ENCODE measurements around the gene ADCK1. TPM values are rescaled to one million over a fixed set of nuclear protein-coding genes. Genes with fewer than 3 reads are reported as not detected.

The ADCK1 gene
- total and polyA plus RNA-seq, 2 of the 13 experiments (the other 11 are each of a cell fraction or from before 2014, with no cell fraction given), result 3.9 to 6.3 TPM

- TF ChIP-seq CEBPZ (IDR thresholded peaks at IDR 0.05; ENCODE audit: low read length) (no peak), PLRG1 (conservative IDR thresholded peaks at IDR 0.05) (no peak), ZNF644 (CRISPR knock-in tag; IDR thresholded peaks at IDR 0.05; ENCODE audit: low read depth) (no peak), ZFP90 (CRISPR knock-in tag; IDR thresholded peaks at IDR 0.05; ENCODE audit: borderline replicate concordance) (no peak), ZC3H4 (CRISPR knock-in tag; IDR thresholded peaks at IDR 0.05; ENCODE audit: borderline replicate concordance) (no peak), ZNF713 (CRISPR knock-in tag; IDR thresholded peaks at IDR 0.05) (no peak), ZNF570 (CRISPR knock-in tag; IDR thresholded peaks at IDR 0.05; ENCODE audit: borderline replicate concordance) (no peak), ZNF292 (CRISPR knock-in tag; IDR thresholded peaks at IDR 0.05; ENCODE audit: borderline replicate concordance, low read depth) (no peak), RAD21 (CRISPR knock-in tag; IDR thresholded peaks at IDR 0.05) (no peak), POGK (CRISPR knock-in tag; conservative IDR thresholded peaks at IDR 0.05) (no peak)
Measured at GRCh38 chr14:77889971-77890442, 90.1 kb downstream of the ADCK1 start (continued).

Measured in HepG2 (cell line).